B cell (primary cell): ENCODE data around the gene BRSK2.

Experiments used
- CTCF ChIP-seq: fragments of 200-600 bp; IDR thresholded peaks from one replicate; pipeline ENCODE4 v1.8.0; 2022; ENCODE audit warnings: antibody characterized with exemption, mild to moderate bottlenecking
- EZH2 ChIP-seq: IDR thresholded peaks from 2 replicates; pipeline ENCODE4 v1.6.1; 2012; ENCODE audit warnings: borderline replicate concordance, low read depth, mild to moderate bottlenecking, moderate library complexity, low read length; ENCODE audit not compliant: insufficient read depth, poor library complexity, severe bottlenecking

GRCh38 chr11:1479678-1480118 lies 90.0 kb downstream of the BRSK2 start:
- TF ChIP-seq CTCF (no peak), EZH2 (no peak)
